DOHH2 (cell line): ENCODE measurements around the gene CLCA1.

Experiments
- H3F3A ChIP-seq: fragments of 200-600 bp; sonication (generic), shearing (Covaris generic); 2 replicates; pipeline ENCODE4 v1.6.0; 2016; ENCODE audit warnings: antibody characterized with exemption, mild to moderate bottlenecking; ENCODE audit not compliant: control insufficient read depth, insufficient read depth
- H3K27ac ChIP-seq: fragments of 200-600 bp; sonication (generic); 2 replicates; pipeline ENCODE4 v1.5.1; 2014; ENCODE audit warnings: low read depth, mild to moderate bottlenecking, low read length, moderate library complexity
- H3K27me3 ChIP-seq: fragments of 200-600 bp; sonication (generic); 2 replicates; pipeline ENCODE4 v1.6.1; 2014; ENCODE audit warnings: mild to moderate bottlenecking, low read length, mixed read lengths; ENCODE audit not compliant: control insufficient read depth
- H3K36me3 ChIP-seq: fragments of 200-600 bp; sonication (generic); 2 replicates; pipeline ENCODE4 v1.6.1; 2014; ENCODE audit warnings: mild to moderate bottlenecking, low read length, moderate library complexity, mixed read lengths; ENCODE audit not compliant: control insufficient read depth
- H3K4me1 ChIP-seq: fragments of 200-600 bp; sonication (generic); 2 replicates; pipeline ENCODE4 v1.6.1; 2014; ENCODE audit warnings: mild to moderate bottlenecking, low read length, mixed read lengths; ENCODE audit not compliant: control insufficient read depth
- H3K4me2 ChIP-seq: fragments of 200-600 bp; sonication (generic); 2 replicates; pipeline ENCODE4 v1.6.0; 2014; ENCODE audit warnings: mild to moderate bottlenecking, low read length, moderate library complexity
- H3K4me3 ChIP-seq: fragments of 200-600 bp; sonication (generic); 2 replicates; pipeline ENCODE4 v1.5.1; 2014; ENCODE audit warnings: mild to moderate bottlenecking, low read length, mixed read lengths
- H3K79me2 ChIP-seq: fragments of 200-600 bp; sonication (generic); 2 replicates; pipeline ENCODE4 v1.6.1; 2014; ENCODE audit warnings: mild to moderate bottlenecking, low read length, mixed read lengths; ENCODE audit not compliant: control insufficient read depth
- H3K9me2 ChIP-seq: fragments of 200-600 bp; sonication (generic); replicated peaks from 2 replicates; pipeline ENCODE4 v1.6.1; 2014; ENCODE audit warnings: mild to moderate bottlenecking, low read length, mixed read lengths; ENCODE audit not compliant: control insufficient read depth
- H3K9me3 ChIP-seq: fragments of 200-600 bp; sonication (generic); 2 replicates; pipeline ENCODE4 v1.6.1; 2014; ENCODE audit warnings: antibody characterized with exemption, low read length, mixed read lengths; ENCODE audit not compliant: control insufficient read depth, insufficient read depth
- H4K20me1 ChIP-seq: fragments of 200-600 bp; sonication (generic); 2 replicates; pipeline ENCODE4 v1.6.0; 2014; ENCODE audit warnings: low read depth, mild to moderate bottlenecking, antibody characterized with exemption, low read length, moderate library complexity; ENCODE audit not compliant: control insufficient read depth, insufficient read depth
- EZH2phosphoT487 ChIP-seq: fragments of 200-600 bp; sonication (generic); IDR thresholded peaks from 2 replicates; pipeline ENCODE4 v1.6.1; 2017; ENCODE audit warnings: borderline replicate concordance, mild to moderate bottlenecking, antibody characterized with exemption, low read length, moderate library complexity, mixed read lengths
- TF ChIP-seq, protein P1 (sequence below): fragments of 200-600 bp; sonication (generic); IDR thresholded peaks from one replicate; pipeline ENCODE4 v1.5.1; 2014; ENCODE audit warnings: antibody characterized with exemption, mild to moderate bottlenecking, low read depth, low read length; ENCODE audit not compliant: poor library complexity, severe bottlenecking

The CLCA1 gene

DNA sequence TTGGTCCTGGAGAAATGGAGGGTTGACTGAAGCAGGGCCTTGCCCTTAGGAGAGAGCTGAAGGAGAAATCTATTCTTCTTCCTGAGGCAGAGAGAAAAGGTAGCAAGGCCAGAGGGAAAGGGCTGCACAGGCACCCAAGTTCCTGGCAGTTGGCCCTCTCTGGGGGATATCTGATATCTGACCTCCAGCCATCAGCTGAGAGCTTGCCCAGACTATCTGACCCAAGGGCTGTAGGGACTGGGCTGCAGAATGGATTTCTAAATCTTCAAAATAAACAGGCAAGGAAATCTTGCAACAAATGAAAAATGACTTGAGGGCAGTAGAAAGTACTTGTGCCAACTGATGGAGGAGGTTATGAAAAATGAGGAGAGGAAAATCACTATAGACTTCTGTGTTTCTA lies 45.3 kb upstream of the CLCA1 start:
- H3K9me3 ChIP-seq, result no peaks in the 10 kb centered on the region
- H3F3A ChIP-seq, result no peaks in the 10 kb centered on the region
- H4K20me1 ChIP-seq, result no peaks in the 10 kb centered on the region
- no peak for TF ChIP-seq EZH2phosphoT487
- TF ChIP-seq, protein P1, sequence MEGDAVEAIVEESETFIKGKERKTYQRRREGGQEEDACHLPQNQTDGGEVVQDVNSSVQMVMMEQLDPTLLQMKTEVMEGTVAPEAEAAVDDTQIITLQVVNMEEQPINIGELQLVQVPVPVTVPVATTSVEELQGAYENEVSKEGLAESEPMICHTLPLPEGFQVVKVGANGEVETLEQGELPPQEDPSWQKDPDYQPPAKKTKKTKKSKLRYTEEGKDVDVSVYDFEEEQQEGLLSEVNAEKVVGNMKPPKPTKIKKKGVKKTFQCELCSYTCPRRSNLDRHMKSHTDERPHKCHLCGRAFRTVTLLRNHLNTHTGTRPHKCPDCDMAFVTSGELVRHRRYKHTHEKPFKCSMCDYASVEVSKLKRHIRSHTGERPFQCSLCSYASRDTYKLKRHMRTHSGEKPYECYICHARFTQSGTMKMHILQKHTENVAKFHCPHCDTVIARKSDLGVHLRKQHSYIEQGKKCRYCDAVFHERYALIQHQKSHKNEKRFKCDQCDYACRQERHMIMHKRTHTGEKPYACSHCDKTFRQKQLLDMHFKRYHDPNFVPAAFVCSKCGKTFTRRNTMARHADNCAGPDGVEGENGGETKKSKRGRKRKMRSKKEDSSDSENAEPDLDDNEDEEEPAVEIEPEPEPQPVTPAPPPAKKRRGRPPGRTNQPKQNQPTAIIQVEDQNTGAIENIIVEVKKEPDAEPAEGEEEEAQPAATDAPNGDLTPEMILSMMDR, result no peak
- no peak overlapping the region for H3K27ac ChIP-seq
- H3K4me1 ChIP-seq, result peaks cover 3% of the 10 kb centered on the region; the same call in 1 of the 2 replicates
- H3K9me2 ChIP-seq, result no peaks in the 10 kb centered on the region; the same call in 1 of the 2 replicates
- no peak overlapping the region for H3K4me3 ChIP-seq
- no peaks in the 10 kb centered on the region for H3K79me2 ChIP-seq
- no peaks in the 10 kb centered on the region for H3K36me3 ChIP-seq
- H3K27me3 ChIP-seq, result peaks cover 11% of the 10 kb centered on the region
- no peak overlapping the region for H3K4me2 ChIP-seq

DNA sequence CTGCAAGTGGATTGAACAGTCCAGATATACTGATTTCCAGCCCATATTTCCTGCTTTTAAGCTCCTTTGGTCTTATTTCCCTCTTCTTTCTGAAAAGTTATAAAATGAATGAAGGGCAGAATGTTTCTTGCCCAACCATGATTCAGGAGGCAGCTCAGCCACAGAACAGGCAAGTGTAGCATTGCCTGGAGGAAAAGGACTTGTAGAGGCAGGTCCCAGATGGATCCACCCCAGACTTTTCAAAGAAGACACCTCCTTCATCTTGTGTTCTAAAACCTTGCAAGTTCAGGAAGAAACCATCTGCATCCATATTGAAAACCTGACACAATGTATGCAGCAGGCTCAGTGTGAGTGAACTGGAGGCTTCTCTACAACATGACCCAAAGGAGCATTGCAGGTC lies 44.9 kb upstream of the CLCA1 start, which contains the start of gene CLCA2:
TSS of gene CLCA2 (plus strand) at position 299 of the 400 bp plus-strand sequence. CDS start at position 376, 77 bp downstream.
- no peaks in the 10 kb centered on the region for H3K36me3 ChIP-seq
- no peaks in the 10 kb centered on the region for H4K20me1 ChIP-seq
- H3K27ac ChIP-seq, result no peak within 1 kb of the TSS
- no peak within 1 kb of the TSS for H3K4me3 ChIP-seq
- H3K9me3 ChIP-seq, result no peaks in the 10 kb centered on the region
- H3K9me2 ChIP-seq, result no peaks in the 10 kb centered on the region; the same call in 1 of the 2 replicates
- peaks cover 12% of the 10 kb centered on the region for H3K27me3 ChIP-seq
- TF ChIP-seq, protein P1, result no peak
- H3F3A ChIP-seq, result no peaks in the 10 kb centered on the region
- H3K4me1 ChIP-seq, result peaks cover 3% of the 10 kb centered on the region; the same call in 1 of the 2 replicates
- no peaks in the 10 kb centered on the region for H3K79me2 ChIP-seq
- no peak within 1 kb of the TSS for H3K4me2 ChIP-seq

DNA sequence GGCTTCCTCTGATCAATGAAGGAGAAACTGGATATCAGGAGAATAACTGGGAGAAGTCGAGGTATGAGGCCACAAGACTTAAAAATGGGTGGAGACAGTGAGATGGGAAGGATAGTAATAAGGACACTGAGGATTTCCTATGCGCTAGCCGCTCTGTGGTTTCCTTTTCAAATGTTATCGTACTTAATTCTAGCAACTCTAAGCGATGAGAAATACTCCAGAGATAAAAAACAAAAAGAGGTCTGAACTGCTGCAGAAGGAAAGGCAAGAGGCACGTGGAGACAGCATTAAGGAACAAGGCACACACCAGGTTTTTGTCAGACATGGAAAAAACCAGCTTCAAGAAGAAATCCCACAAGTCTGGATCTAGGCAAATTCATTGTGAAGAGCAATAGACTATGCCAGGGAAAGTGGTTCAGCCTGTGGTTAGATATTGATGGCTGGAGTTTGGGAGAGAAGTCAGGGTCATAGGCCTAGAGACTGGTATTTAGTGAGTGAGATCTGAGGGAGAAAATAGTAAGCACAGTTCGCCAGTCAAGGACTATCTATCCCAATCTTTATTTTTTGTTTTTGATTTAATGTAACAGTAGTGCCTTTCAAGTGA lies 39.5 kb upstream of the CLCA1 start:
- Histone ChIP-seq H3K4me2 (no peak overlapping the region), H4K20me1 (no peaks in the 10 kb centered on the region), H3K27me3 (peaks cover 11% of the 10 kb centered on the region), H3K9me3 (no peaks in the 10 kb centered on the region), H3K4me3 (no peak overlapping the region), H3K4me1 (no peaks in the 10 kb centered on the region), H3F3A (no peaks in the 10 kb centered on the region), H3K27ac (no peak overlapping the region), H3K36me3 (no peaks in the 10 kb centered on the region), H3K79me2 (no peaks in the 10 kb centered on the region), H3K9me2 (no peaks in the 10 kb centered on the region)
- TF ChIP-seq, protein P1, result no peak
- TF ChIP-seq EZH2phosphoT487, result no peak
